ENCODE results near the gene WDR20. TPM values are rescaled to one million over a fixed set of nuclear protein-coding genes. Genes with fewer than 3 reads are reported as not detected.

WDR20 gene
- total and polyA plus RNA-seq, 2 of the 4 experiments (the other 2 are of a cell fraction) = 20.3 to 27.4 TPM

- Histone ChIP-seq H3K9me1 (ENCODE audit: insufficient read depth, low read length) (peaks cover 8% of the 10 kb centered on the region), H3K27me3 (ENCODE audit: control insufficient read depth, insufficient read depth, low read length) (no peaks in the 10 kb centered on the region), H2AK5ac (ENCODE audit: low read depth, low read length) (no peak overlapping the region), H3K18ac (ENCODE audit: low read depth, low read length) (no peak overlapping the region), H2BK15ac (ENCODE audit: low read depth, low read length) (no peak overlapping the region), H3K4me2 (ENCODE audit: low read depth, low read length) (no peak overlapping the region), H4K8ac (ENCODE audit: low read depth in 2 of 2, low read length in 2 of 2) (no peak overlapping the region), H3K14ac (replicated peaks; ENCODE audit: low read depth, low read length) (no peak overlapping the region), H3K9ac (ENCODE audit: low read depth, low read length) (no peak overlapping the region), H2AK9ac (replicated peaks; ENCODE audit: low read depth, low read length, poor library complexity) (no peak overlapping the region), H2AFZ (replicated peaks; ENCODE audit: low read length, poor library complexity) (no peak overlapping the region), H3K4me3 (ENCODE audit: insufficient read depth, low read depth, low read length) (no peak overlapping the region), H3K9me3 (ENCODE audit: control insufficient read depth, insufficient read depth, low read length) (no peaks in the 10 kb centered on the region), H2BK20ac (ENCODE audit: low read depth, low read length) (no peak overlapping the region), H3K27ac (ENCODE audit: insufficient read depth, low read length) (no peak overlapping the region), H4K5ac (ENCODE audit: low read depth, low read length) (no peak overlapping the region), H3K4ac (ENCODE audit: low read depth, low read length) (no peak overlapping the region), H3K79me1 (ENCODE audit: low read depth in 1 of 2, low read length in 2 of 2) (peaks cover 37 to 79% of the 10 kb centered on the region in 2 experiments), H3K36me3 (ENCODE audit: control insufficient read depth, insufficient read depth, low read length) (peaks cover 1% of the 10 kb centered on the region; the same call in 1 of the 2 replicates), H3K23ac (ENCODE audit: low read depth, low read length) (no peak overlapping the region), H4K20me1 (ENCODE audit: insufficient read depth, low read length) (peaks cover 74% of the 10 kb centered on the region), H4K91ac (ENCODE audit: insufficient read depth, low read depth, low read length) (no peak overlapping the region), H3K4me1 (ENCODE audit: control insufficient read depth, insufficient read depth, low read length) (no peaks in the 10 kb centered on the region; the same call in 1 of the 2 replicates), H2BK5ac (ENCODE audit: low read depth, low read length, poor library complexity, severe bottlenecking) (no peak overlapping the region), H2BK120ac (ENCODE audit: low read depth, low read length) (no peak overlapping the region), H3K56ac (ENCODE audit: extremely low read depth, insufficient read depth, low read length) (no peak overlapping the region)
- intact Hi-C loops (cut with micrococcal nuclease) = no loop called here
- in situ Hi-C loops (cut with MboI; ENCODE audit: low sequenced_read_pairs) = no loop called here
- TF ChIP-seq CHD1 (IDR thresholded peaks at IDR 0.05; ENCODE audit: low read depth, low read length) = no peak
- no peak for TF ChIP-seq SMC3 (IDR thresholded peaks at IDR 0.05; ENCODE audit: low read depth, low read length)
- TF ChIP-seq MAZ (IDR thresholded peaks at IDR 0.05; ENCODE audit: borderline replicate concordance, low read depth, low read length) = no peak
- TF ChIP-seq BHLHE40 (IDR thresholded peaks at IDR 0.05; ENCODE audit: low read depth, low read length) = no peak
- no peak for TF ChIP-seq RAD21 (IDR thresholded peaks at IDR 0.05; ENCODE audit: low read length)
- dilution Hi-C loops (cut with HindIII; ENCODE audit: low sequenced_read_pairs, unreplicated experiment) = no loop called here
- BruUV-seq (replicated peaks) = no TSS peak
- ChIA-PET CTCF (interaction anchor here (0.5 kb wide), 1 partner anchor 149 kb away, joined by 5 read pairs; no protein-coding TSS in a partner anchor), POLR2A (ENCODE audit: unreplicated experiment) (no interaction called here)
- WGBS, 2 experiments (ENCODE audit: extremely low coverage in 2 of 2, insufficient read length in 1 of 2) = no CpG with 5 or more reads among the region's 1 CpG
- DNase-seq (no peak), ATAC-seq (ENCODE audit: low read depth) (no peak)
Measured at GRCh38 chr14:102181187-102181586, 41.5 kb downstream of the WDR20 start.
